ENCODE results near the gene GIGYF2.

Gene GIGYF2

GRCh38 chr2:232908695-232909094 lies 211.6 kb downstream of the GIGYF2 start:
- CTCF ChIA-PET, result interaction anchor here (0.7 kb wide), 1 partner anchor 298 kb away, joined by 3 read pairs; no protein-coding TSS in a partner anchor
- Histone ChIP-seq H3K4me1 (ENCODE audit: control insufficient read depth, insufficient read depth, low read length) (no peaks in the 10 kb centered on the region), H3K36me3 (ENCODE audit: control insufficient read depth in 2 of 2, insufficient read depth in 1 of 2, low read length in 2 of 2) (no peaks in the 10 kb centered on the region), H3K9me3 (ENCODE audit: control insufficient read depth, insufficient read depth, low read depth, low read length) (no peaks in the 10 kb centered on the region), H3K4me3 (ENCODE audit: low read depth, low read length) (no peak overlapping the region), H3K27ac (ENCODE audit: extremely low read depth, low read depth, low read length) (no peak overlapping the region)
- TF ChIP-seq ZBTB49 (tag by site-specific recombination; IDR thresholded peaks at IDR 0.05; ENCODE audit: low read depth) (no peak), ZNF426 (tag by site-specific recombination; IDR thresholded peaks at IDR 0.05) (no peak), ZNF280D (tag by site-specific recombination; IDR thresholded peaks at IDR 0.05) (no peak), ZNF660 (tag by site-specific recombination; IDR thresholded peaks at IDR 0.05) (no peak), ZNF404 (tag by site-specific recombination; IDR thresholded peaks at IDR 0.05) (no peak)
- POLR2A ChIA-PET, result no interaction called here

Measured in HEK293 (cell line).